SH-SY5Y (cell line): ENCODE data around the gene LIN54.

Experiments used
- GATA2 ChIP-seq: IDR thresholded peaks from 2 replicates; pipeline ENCODE4 v1.6.1; 2011; ENCODE audit warnings: mild to moderate bottlenecking, low read depth, low read length
- GATA3 ChIP-seq: IDR thresholded peaks from 2 replicates; pipeline ENCODE4 v1.6.1; 2011; ENCODE audit warnings: low read depth, mild to moderate bottlenecking, low read length, moderate library complexity

Gene LIN54

DNA sequence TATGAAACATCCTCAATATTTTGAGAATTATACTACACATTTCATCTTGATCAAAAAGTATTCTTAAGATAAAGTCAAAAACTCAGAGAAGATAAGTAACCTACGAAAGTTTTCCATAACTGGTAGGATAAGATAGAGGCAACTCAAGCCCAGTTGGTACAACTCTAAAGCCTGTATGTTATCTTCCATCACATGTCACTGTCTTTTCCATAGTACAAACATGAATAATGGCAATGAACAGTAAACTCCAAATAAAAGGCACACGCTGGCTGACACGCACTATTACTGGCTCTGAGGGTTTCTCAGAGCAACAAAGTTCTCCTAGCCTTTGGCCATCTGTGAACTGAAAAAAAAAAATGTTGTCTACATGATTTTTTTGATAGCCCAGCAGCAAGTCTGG, 27.2 kb downstream of the LIN54 start:
- TF ChIP-seq GATA2 (no peak), GATA3 (no peak)

DNA sequence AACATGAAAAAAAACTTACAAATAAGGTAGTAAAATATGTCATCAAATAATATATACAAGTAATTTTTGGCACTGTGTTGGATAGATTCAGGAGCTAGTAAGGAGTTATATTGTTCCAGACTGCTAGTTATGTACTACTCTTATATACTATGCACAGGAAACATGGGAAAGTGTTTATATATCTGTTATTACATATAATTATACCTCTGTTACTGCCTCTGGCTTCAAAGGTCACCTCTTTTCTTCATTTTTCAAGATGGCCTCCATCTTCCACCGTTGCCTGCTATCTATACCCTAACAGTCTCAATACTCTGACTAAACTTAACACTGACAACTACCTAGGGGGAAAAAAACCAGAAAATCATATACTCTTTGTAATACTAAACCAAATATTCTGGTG, 29.5 kb downstream of the LIN54 start:
- TF ChIP-seq GATA3 (no peak), GATA2 (no peak)

GRCh38 chr4:82975792-82976191, 34.8 kb downstream of the LIN54 start:
- TF ChIP-seq GATA3 (no peak), GATA2 (no peak)

DNA sequence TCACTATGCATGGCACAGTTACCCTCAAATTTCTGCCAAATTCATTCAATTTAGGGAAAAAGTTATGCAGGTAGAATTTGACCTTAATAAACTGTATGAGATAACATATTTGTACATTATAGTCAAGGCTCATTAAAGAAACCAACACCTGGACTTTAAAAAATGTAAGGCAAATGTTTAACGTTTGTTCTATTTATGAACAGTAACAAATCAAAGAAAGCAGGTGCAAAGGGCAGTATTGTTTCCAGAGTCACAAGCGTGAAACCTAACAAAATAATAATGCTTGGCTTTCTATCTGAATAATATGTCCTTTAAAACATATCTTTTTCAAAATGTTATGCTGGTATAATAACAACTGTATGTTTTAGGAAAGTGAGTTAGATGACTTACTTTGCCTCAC, 41.2 kb downstream of the LIN54 start:
- no peak for TF ChIP-seq GATA3
- no peak for TF ChIP-seq GATA2

DNA sequence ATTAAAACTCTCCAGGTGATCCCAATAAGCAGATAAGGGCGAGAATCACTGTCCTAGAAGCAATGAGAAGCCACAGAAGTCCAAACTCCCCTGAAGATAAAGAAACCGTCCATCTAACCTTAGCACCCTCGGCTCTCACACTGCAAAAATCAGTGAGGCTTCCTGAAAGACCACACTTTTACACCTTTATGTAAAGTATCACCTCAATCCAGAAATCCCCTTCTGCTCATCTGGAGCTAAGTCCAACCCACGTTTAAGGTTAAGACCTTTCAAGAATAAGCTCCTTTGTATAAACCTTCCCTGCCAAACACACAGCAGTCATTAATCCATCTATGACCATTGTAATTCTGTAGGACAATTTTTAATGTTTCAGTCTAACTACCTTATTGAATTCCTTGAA, 41.7 kb downstream of the LIN54 start:
- TF ChIP-seq GATA3 (no peak), GATA2 (no peak)

DNA sequence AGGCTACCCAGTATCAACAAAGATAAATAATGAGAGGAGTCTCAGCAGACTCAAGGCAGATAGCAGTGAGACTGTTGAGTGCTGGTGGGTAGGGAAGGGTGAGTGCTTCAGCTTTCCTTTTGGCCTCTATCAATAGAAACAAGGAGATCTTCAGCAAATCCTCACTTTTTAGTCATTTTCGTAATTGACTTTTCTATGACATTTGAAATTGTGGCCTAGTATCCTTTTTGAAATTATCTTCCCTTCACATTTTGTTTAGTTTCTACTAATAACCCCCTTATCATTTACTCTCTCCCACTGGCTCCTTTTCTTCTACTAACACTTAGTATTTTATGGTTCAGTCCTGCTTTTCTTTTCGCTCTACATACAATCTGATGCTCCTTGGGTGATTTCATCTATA, 44.9 kb downstream of the LIN54 start:
- TF ChIP-seq GATA2 (no peak), GATA3 (no peak)

DNA sequence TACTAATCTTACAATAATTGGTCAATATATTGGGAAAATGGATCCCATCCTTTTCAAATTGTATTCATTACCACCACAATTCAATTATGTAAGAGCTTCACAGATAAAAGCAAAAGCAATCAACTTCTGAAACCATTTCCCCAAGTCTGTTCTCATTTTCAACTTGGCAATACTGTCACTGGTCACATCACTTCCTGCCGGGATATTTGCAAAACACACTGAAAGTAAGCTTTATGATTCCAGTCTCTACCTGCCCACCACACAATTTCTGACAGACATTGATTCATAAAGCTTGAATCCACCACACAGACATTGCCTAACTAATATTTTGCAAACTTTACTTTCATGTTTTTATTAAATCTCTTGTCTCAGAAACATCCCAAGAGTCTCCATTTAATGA, 53.6 kb downstream of the LIN54 start:
- TF ChIP-seq GATA2 = no peak
- no peak for TF ChIP-seq GATA3

DNA sequence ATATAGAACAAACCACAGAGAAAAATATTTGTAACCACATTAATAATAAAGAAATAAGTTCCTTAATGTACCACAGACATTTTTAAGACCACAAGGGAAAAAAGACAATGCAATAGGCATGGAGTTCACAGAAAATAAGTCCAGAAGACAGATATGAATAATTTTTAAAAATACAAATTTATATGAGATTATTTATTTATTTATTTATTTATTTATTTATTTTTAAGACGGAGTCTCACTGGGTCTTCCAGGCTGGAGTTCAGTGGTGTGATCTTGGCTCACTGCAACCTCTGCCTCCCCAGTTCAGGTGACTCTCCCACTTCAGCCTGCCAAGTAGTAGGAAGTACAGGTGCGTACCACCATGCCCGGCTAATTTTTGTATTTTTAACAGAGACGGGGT, 56.4 kb downstream of the LIN54 start:
- TF ChIP-seq GATA2 (no peak), GATA3 (no peak)

- TF ChIP-seq GATA2 (no peak), GATA3 (no peak)
Observed at GRCh38 chr4:82951196-82951595, 59.4 kb downstream of the LIN54 start.

GRCh38 chr4:82948647-82949204, 61.9 kb downstream of the LIN54 start:
- no peak for TF ChIP-seq GATA3
- TF ChIP-seq GATA2 = no peak

DNA sequence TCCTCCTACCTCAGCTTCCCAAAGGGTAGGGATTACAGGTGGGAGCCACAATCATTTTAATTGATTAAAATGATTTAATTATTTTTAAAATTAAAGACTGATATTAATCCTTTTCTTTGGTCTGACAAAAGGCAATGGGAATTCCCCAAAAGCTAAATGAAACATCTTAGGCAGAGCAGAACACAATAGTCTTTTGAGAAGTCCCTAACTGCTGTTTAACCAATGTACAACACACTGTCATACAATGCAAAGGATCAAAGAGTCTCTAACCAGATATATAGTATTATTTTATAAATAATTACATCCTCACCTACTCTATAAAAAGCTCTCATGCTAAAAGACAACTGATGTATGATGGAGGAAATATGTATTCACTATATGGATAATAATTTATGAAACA, 63.1 kb downstream of the LIN54 start:
- TF ChIP-seq GATA2 (no peak), GATA3 (no peak)

GRCh38 chr4:82939414-82939813, 71.2 kb downstream of the LIN54 start:
- no peak for TF ChIP-seq GATA2
- no peak for TF ChIP-seq GATA3

DNA sequence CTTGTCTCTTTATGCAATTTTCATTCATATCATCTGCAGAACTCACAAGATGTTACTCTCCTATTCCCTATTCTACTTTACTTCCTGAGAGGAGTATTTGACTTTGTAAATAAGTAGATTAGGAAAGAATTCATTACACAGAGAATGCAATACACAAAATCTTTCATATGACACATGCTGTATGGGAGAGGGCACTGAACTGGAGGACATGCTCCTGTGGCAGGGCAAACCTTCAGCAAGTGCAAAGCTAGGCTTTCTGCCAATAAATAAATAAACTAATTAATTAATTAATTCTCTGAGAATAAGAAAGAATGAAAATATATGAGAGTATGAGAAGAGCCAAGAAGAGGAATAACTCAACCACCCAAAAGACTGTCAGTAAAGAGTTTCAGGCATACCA, 76.2 kb downstream of the LIN54 start:
- TF ChIP-seq GATA2 = no peak
- no peak for TF ChIP-seq GATA3

GRCh38 chr4:82930848-82931755, 79.5 kb downstream of the LIN54 start:
- no peak for TF ChIP-seq GATA3
- TF ChIP-seq GATA2 = no peak

- no peak for TF ChIP-seq GATA3
- no peak for TF ChIP-seq GATA2
Observed at GRCh38 chr4:82921795-82922194, 88.8 kb downstream of the LIN54 start.
